ENCODE results near the gene DVL2. TPM values are rescaled to one million over a fixed set of nuclear protein-coding genes. Genes with fewer than 3 reads are reported as not detected.

Gene DVL2
- total and polyA plus RNA-seq, 8 donors, result 12.1 to 114 (median 17.4) TPM

DNA sequence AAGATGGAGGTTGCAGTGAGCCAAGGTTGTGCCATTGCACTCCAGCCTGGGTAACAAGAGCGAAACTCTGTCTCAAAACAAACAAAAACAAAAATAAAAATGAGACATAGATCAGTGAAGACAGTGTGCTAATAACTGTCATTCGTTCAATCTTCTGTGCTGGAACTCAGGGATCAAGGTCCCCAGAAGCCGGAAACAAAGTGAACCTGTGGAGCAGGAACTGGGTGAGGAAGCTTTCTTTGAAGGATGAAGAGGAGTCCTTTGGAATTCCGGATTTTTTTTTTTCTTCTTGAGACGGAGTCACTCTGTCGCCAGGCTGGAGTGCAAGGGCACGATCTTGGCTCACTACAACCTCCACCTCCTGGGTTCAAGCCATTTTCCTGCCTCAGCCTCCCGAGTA is 45.1 kb upstream of the DVL2 start:
- no peak overlapping the region for H3K27ac ChIP-seq

DNA sequence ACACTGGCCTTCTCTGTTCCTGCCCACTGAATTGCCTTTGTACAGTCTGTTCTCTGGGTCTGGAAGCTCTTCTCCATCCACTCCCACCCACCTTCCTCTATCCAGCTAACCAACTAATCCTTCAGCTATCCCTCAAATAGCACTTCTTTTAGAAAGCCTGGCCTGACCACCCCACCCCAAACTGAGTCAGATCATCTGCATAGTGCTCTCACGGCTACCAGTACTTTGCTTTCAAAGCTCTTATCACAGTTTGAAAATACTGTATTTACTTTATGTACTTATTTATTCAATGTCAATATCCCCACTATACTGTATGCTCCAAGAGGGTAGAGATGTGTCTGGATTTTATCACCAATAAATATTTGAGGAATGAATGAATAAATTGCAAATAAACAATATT is 32.5 kb upstream of the DVL2 start:
- TF ChIP-seq POLR2AphosphoS5 (IDR thresholded peaks at IDR 0.05) (no peak), POLR2A (IDR thresholded peaks at IDR 0.05) (no peak), EP300 (IDR thresholded peaks at IDR 0.05) (no peak)
- TF ChIP-seq, protein P1, sequence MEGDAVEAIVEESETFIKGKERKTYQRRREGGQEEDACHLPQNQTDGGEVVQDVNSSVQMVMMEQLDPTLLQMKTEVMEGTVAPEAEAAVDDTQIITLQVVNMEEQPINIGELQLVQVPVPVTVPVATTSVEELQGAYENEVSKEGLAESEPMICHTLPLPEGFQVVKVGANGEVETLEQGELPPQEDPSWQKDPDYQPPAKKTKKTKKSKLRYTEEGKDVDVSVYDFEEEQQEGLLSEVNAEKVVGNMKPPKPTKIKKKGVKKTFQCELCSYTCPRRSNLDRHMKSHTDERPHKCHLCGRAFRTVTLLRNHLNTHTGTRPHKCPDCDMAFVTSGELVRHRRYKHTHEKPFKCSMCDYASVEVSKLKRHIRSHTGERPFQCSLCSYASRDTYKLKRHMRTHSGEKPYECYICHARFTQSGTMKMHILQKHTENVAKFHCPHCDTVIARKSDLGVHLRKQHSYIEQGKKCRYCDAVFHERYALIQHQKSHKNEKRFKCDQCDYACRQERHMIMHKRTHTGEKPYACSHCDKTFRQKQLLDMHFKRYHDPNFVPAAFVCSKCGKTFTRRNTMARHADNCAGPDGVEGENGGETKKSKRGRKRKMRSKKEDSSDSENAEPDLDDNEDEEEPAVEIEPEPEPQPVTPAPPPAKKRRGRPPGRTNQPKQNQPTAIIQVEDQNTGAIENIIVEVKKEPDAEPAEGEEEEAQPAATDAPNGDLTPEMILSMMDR (IDR thresholded peaks at IDR 0.05), result no peak

More for the DNA sequence above, 45.1 kb upstream of the DVL2 start:
- TF ChIP-seq POLR2A (IDR thresholded peaks at IDR 0.05) (no peak), POLR2AphosphoS5 (IDR thresholded peaks at IDR 0.05) (no peak), EP300 (IDR thresholded peaks at IDR 0.05) (no peak)
- TF ChIP-seq, protein P1 (IDR thresholded peaks at IDR 0.05), result no peak
- H3K27me3 ChIP-seq, result peaks cover 0 to 31% (median 16%) of the 10 kb centered on the region in 3 donors
- no peak overlapping the region for H3K4me3 ChIP-seq
- peaks cover 20 to 42% (median 32%) of the 10 kb centered on the region in 4 donors for H3K4me1 ChIP-seq
- no peaks in the 10 kb centered on the region for H3K9me3 ChIP-seq
- intact Hi-C loops (cut with DNase I; ENCODE audit: low total_unique reads), result loop anchor here (10.0 kb wide), 1 partner anchor 65 kb away; no protein-coding TSS in a partner anchor
- DNase-seq, result no peak
- peaks cover 0 to 6% (median 0%) of the 10 kb centered on the region in 4 donors for H3K36me3 ChIP-seq
- WGBS, 5 donors, result 68 to 85% (median 83%) methylated on average over 8 of the region's 8 CpGs

DNA sequence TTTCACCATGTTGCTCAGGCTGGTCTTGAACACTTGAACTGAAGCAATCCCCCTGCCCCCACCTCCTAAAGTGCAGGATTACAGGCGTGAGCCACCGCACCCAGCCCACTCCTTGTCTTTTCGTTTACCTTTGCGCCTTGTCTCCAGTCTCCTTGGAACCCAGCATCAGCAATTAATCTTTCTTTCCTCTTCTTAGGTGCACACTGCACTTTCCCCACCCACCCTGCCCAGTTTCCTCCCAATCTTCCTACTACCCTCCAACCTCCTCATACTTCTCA is 29.4 kb upstream of the DVL2 start:
- TF ChIP-seq, protein P1 (IDR thresholded peaks at IDR 0.05), result no peak
- TF ChIP-seq POLR2AphosphoS5 (IDR thresholded peaks at IDR 0.05), result no peak
- no peak for TF ChIP-seq POLR2A (IDR thresholded peaks at IDR 0.05)
- TF ChIP-seq EP300 (IDR thresholded peaks at IDR 0.05), result no peak
- Histone ChIP-seq H3K9me3 (no peaks in the 10 kb centered on the region), H3K36me3 (peaks cover 3 to 14% (median 12%) of the 10 kb centered on the region in 4 donors), H3K4me3 (no peak overlapping the region), H3K27me3 (peaks cover 10 to 77% (median 52%) of the 10 kb centered on the region in 3 donors), H3K27ac (no peak overlapping the region), H3K4me1 (peaks cover 31 to 49% (median 40%) of the 10 kb centered on the region in 4 donors)
- intact Hi-C loops (cut with DNase I; ENCODE audit: low total_unique reads), result no loop called here
- peak in 1 of 2 donors; percentile 66 for DNase-seq
- 21 to 45% (median 27%) methylated on average over 4 of the region's 4 CpGs for WGBS, 5 donors

More for the DNA sequence above, 32.5 kb upstream of the DVL2 start:
- no peak for DNase-seq
- 19 to 55% (median 37%) methylated on average over 1 of the region's 1 CpG for WGBS, 5 donors
- intact Hi-C loops (cut with DNase I; ENCODE audit: low total_unique reads), result no loop called here
- Histone ChIP-seq H3K4me3 (no peak overlapping the region), H3K36me3 (no peaks in the 10 kb centered on the region), H3K9me3 (no peaks in the 10 kb centered on the region), H3K27ac (no peak overlapping the region), H3K27me3 (peaks cover 7 to 82% (median 37%) of the 10 kb centered on the region in 3 donors), H3K4me1 (peaks cover 20 to 27% (median 22%) of the 10 kb centered on the region in 4 donors)

DNA sequence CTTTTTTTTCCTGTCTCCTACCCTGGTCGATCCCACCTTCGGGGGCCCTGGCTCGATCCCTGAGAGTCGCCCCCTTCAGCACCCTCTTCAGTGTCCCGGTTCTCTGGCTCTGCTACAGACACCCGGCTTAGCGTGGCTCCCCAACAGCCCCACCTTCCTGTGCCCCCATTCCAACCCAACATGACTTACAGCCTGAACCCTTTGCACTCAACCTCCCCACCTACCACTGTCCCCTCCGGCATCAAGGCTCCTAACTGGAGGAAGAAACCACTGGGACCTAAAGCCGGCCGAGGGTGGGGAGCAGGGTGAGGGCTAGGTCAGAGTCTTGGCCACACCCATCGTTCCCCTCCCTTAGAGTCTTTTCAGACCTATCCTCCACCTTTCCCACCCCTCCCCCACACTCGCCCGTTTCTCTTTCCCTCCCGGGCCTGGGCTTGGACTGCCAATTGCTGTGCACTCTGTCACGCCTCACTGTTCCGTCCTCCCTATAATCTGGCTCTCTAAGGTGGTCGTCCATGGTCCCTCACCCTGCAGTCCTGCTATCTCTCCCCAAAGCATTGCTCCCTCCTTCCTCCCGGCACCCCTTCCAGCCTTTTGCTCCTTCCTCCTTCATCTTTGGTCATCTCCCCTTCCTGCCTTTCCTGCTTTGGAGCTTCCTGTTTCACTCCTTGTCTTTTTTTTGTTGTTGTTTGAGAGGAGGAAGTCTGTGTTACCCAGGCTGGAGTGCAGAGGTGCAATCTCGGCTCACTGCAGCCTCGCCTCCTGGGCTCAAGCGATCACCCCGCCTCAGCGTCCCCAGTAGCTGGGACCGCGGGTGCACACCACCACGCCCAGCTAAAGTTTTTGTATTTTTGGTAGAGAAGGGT is 28.9 kb upstream of the DVL2 start:
- Histone ChIP-seq H3K4me3 (peak overlapping the region; percentile 41 to 60 (median 46)), H3K27me3 (peaks cover 10 to 71% (median 52%) of the 10 kb centered on the region in 3 donors), H3K36me3 (peaks cover 8 to 20% (median 17%) of the 10 kb centered on the region in 4 donors), H3K9me3 (no peaks in the 10 kb centered on the region), H3K4me1 (peaks cover 31 to 51% (median 40%) of the 10 kb centered on the region in 4 donors), H3K27ac (peak overlapping the region in 2 of 5 donors; percentile 1 to 7)
- WGBS, 5 donors, result 5 to 9% (median 7%) methylated on average over 26 of the region's 26 CpGs
- TF ChIP-seq EP300 (IDR thresholded peaks at IDR 0.05) (no peak), POLR2A (IDR thresholded peaks at IDR 0.05) (no peak), POLR2AphosphoS5 (IDR thresholded peaks at IDR 0.05) (no peak)
- TF ChIP-seq, protein P1 (IDR thresholded peaks at IDR 0.05), result no peak
- peak in 1 of 2 donors; percentile 87 for DNase-seq
- intact Hi-C loops (cut with DNase I; ENCODE audit: low total_unique reads), result no loop called here

Measured in stomach (tissue), 9 donors.